ENCODE results near the gene GMPPA.

Gene GMPPA

GRCh38 chr2:219500135-219500534 lies 1.4 kb downstream of the GMPPA start:
- no peaks in the 10 kb centered on the region for H3K9me3 Mint-ChIP-seq
- H3K4me1 Mint-ChIP-seq (ENCODE audit: low read depth): peaks cover 23% of the 10 kb centered on the region
- peaks cover 11% of the 10 kb centered on the region for H3K36me3 Mint-ChIP-seq (ENCODE audit: low read depth)
- peak overlapping the region; percentile 93 for H3K4me3 Mint-ChIP-seq
- peak overlapping the region; percentile 38 for H3K27ac Mint-ChIP-seq
- H3K27me3 Mint-ChIP-seq (ENCODE audit: low read depth): peaks cover 28% of the 10 kb centered on the region

DNA sequence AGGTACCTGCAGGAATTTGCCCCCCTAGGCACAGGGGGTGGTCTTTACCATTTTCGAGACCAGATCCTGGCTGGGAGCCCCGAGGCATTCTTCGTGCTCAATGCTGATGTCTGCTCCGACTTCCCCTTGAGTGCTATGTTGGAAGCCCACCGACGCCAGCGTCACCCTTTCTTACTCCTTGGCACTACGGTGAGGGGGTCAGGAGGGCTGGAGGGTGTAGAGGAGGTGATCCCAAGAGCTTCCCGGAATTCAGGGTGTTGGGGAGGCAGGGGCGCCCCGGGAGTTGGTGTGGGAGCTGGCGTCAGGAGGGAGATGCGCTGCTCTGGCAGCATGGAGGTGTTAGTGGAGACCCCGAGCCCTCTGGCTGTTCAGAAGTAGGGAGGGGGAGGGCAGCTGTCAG lies 3.2 kb downstream of the GMPPA start:
- H3K9me3 Mint-ChIP-seq: no peaks in the 10 kb centered on the region
- H3K27ac Mint-ChIP-seq: no peak overlapping the region
- H3K4me3 Mint-ChIP-seq: no peak overlapping the region
- peaks cover 14% of the 10 kb centered on the region for H3K27me3 Mint-ChIP-seq (ENCODE audit: low read depth)
- H3K36me3 Mint-ChIP-seq (ENCODE audit: low read depth): peaks cover 13% of the 10 kb centered on the region
- H3K4me1 Mint-ChIP-seq (ENCODE audit: low read depth): peaks cover 23% of the 10 kb centered on the region

DNA sequence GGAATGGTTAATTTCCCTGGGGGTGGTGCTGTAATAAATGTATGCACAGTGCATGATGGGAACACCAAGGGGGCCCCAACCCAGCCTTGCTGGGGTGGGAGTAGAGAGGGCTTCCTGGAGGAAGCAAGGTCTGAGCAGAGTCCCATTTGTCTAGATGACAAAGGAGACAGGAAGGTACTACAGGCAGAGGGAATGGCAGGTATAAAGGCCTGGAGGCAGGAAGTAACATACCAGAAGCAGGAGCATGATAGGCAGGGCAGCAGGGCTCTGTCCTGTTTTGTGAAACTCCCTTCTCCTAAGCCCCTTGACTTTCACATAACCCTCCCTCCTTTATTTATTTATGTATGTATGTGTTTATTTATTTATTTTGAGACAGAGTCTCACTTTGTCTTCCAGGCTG lies 3.9 kb downstream of the GMPPA start:
- no peak overlapping the region for H3K4me3 Mint-ChIP-seq
- no peak overlapping the region for H3K27ac Mint-ChIP-seq
- peaks cover 8% of the 10 kb centered on the region for H3K27me3 Mint-ChIP-seq (ENCODE audit: low read depth)
- H3K36me3 Mint-ChIP-seq (ENCODE audit: low read depth): peaks cover 13% of the 10 kb centered on the region
- peaks cover 23% of the 10 kb centered on the region for H3K4me1 Mint-ChIP-seq (ENCODE audit: low read depth)
- no peaks in the 10 kb centered on the region for H3K9me3 Mint-ChIP-seq

DNA sequence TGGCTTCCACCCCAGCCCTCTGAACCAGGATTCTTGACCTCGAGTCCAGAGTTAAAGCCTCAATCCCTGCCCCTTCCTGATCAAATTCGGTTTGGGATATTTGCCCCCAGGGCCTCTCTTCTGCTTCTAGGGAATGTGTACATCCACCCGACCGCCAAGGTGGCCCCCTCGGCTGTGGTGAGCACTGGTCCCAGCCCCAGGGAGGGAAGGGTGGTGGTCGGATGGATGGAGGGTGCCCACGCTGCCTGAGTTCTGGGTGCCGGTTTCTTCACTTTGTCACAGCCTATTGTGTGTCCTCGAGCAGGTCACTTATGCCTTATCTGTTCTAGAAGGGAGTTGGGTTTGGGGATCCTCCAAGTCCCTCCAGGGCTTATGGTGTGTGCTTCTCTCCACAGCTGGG lies 6.9 kb downstream of the GMPPA start:
- no peak overlapping the region for H3K4me3 Mint-ChIP-seq
- peaks cover 7% of the 10 kb centered on the region for H3K4me1 Mint-ChIP-seq (ENCODE audit: low read depth)
- no peaks in the 10 kb centered on the region for H3K9me3 Mint-ChIP-seq
- no peak overlapping the region for H3K27ac Mint-ChIP-seq
- peaks cover 12% of the 10 kb centered on the region for H3K27me3 Mint-ChIP-seq (ENCODE audit: low read depth)
- peaks cover 15% of the 10 kb centered on the region for H3K36me3 Mint-ChIP-seq (ENCODE audit: low read depth)

GRCh38 chr2:219506153-219506801 lies 7.6 kb downstream of the GMPPA start:
- Mint-ChIP-seq H3K4me1 (ENCODE audit: low read depth) (peaks cover 5% of the 10 kb centered on the region), H3K4me3 (no peak overlapping the region), H3K27ac (no peak overlapping the region), H3K9me3 (no peaks in the 10 kb centered on the region), H3K36me3 (ENCODE audit: low read depth) (peaks cover 15% of the 10 kb centered on the region), H3K27me3 (ENCODE audit: low read depth) (peaks cover 19% of the 10 kb centered on the region)

GRCh38 chr2:219506802-219507526 lies 8.3 kb downstream of the GMPPA start:
- H3K36me3 Mint-ChIP-seq (ENCODE audit: low read depth): peaks cover 15% of the 10 kb centered on the region
- peaks cover 3% of the 10 kb centered on the region for H3K4me1 Mint-ChIP-seq (ENCODE audit: low read depth)
- H3K9me3 Mint-ChIP-seq: no peaks in the 10 kb centered on the region
- no peak overlapping the region for H3K27ac Mint-ChIP-seq
- H3K4me3 Mint-ChIP-seq: no peak overlapping the region
- H3K27me3 Mint-ChIP-seq (ENCODE audit: low read depth): peaks cover 25% of the 10 kb centered on the region

DNA sequence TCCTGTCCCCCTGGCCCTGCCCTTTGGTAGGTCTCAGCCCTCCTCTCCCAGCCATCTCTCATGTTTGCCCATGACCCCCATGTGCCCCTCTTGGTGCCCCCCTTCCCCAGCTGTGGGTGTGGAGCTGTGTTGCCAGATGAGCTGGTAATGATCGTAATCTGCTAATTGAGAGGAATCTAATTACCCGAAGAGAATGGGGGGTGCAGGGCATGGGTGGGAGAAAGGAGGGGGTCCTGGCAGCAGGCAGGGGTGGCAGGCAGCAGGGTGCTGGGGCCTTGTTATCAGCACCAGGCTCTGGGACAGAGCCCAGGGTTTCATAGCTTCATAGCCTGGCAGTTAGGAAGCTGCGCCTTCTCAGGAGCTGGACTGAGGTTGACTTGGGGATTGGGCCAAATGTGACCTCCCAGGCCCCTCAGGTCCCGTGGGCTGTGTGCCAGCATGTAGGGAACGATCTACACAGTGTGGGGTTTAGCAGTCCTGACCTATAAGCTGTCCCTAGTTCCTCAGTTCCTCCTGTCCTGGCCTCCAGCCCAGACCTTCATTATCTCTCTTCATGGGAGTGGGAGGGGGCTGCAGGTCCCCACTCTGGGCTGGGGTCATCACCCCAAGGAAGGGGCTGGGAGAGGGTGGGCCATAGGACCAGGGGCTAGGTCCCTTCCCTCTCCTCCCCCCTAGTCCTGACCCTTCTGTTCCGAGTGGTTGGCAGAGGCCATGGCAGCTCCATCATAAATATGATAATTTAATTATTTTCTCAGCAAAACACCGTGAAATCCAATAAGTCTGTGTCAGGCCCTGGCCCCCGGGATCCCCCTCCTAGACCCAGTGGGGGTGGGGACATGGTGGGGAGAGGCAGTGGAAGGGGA lies 9.1 kb downstream of the GMPPA start:
- no peak overlapping the region for H3K27ac Mint-ChIP-seq
- no peaks in the 10 kb centered on the region for H3K9me3 Mint-ChIP-seq
- peaks cover 15% of the 10 kb centered on the region for H3K36me3 Mint-ChIP-seq (ENCODE audit: low read depth)
- H3K4me3 Mint-ChIP-seq: no peak overlapping the region
- peaks cover 31% of the 10 kb centered on the region for H3K27me3 Mint-ChIP-seq (ENCODE audit: low read depth)
- peaks cover 3% of the 10 kb centered on the region for H3K4me1 Mint-ChIP-seq (ENCODE audit: low read depth)

DNA sequence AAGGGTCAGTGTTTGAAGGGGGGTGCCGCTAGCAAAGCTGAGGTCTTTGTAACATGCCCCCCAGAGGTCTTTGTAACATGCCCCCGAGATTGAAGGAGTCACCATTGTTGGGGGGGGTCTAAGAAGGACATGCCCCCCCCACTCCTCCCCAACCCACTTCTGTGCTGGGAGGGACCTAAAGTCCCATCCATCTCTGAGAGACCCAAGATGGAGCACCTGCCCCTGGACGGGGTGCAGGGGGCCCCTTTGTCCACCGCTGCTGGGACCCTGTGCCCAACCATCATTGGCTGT lies 9.7 kb downstream of the GMPPA start:
- no peaks in the 10 kb centered on the region for H3K9me3 Mint-ChIP-seq
- no peak overlapping the region for H3K27ac Mint-ChIP-seq
- peaks cover 14% of the 10 kb centered on the region for H3K36me3 Mint-ChIP-seq (ENCODE audit: low read depth)
- peaks cover 3% of the 10 kb centered on the region for H3K4me1 Mint-ChIP-seq (ENCODE audit: low read depth)
- peaks cover 36% of the 10 kb centered on the region for H3K27me3 Mint-ChIP-seq (ENCODE audit: low read depth)
- H3K4me3 Mint-ChIP-seq: no peak overlapping the region

DNA sequence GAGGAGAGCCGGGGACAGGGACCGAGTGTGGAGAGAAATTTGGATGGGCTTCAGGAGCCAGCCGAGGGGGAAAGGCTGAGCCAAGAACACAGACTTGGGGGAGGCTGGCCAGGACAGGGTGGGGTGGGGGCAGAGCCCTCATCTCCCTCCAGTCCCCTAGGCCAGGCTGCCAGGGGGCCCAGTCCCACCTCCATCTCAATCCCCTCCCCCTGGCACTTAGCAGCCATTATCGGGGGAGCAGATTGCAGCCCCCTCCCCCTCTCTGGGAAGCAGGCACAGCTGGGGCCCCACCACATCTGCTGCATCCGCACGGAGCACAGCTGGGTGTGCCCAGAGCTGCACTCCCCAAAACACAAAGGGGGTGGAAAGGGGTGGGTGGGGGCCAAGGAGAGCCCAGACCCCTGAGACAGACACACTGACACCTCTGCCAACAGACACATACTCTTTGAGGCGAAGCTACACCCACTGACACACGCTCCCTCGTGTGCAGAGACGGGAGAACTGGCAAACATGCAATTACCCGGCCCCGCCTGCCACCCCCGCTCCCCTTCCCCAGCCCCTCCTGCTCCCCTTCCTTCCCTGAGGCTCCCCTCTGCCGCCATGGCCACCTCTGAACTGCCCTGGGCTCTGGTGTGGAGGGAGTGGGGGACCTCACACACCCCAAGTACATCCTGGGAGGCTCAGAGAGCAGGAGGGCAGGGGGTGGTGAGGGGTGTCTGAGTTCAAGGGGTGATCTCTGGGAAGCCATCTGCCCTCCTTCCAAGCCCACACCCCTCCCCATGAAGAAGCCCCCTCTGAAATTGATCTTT lies 10.5 kb downstream of the GMPPA start:
- Mint-ChIP-seq H3K4me1 (ENCODE audit: low read depth) (peaks cover 3% of the 10 kb centered on the region), H3K4me3 (no peak overlapping the region), H3K36me3 (ENCODE audit: low read depth) (peaks cover 6% of the 10 kb centered on the region), H3K27ac (no peak overlapping the region), H3K27me3 (ENCODE audit: low read depth) (peaks cover 44% of the 10 kb centered on the region), H3K9me3 (no peaks in the 10 kb centered on the region)

- no peaks in the 10 kb centered on the region for H3K9me3 Mint-ChIP-seq
- peaks cover 4% of the 10 kb centered on the region for H3K4me1 Mint-ChIP-seq (ENCODE audit: low read depth)
- H3K4me3 Mint-ChIP-seq: no peak overlapping the region
- H3K27me3 Mint-ChIP-seq (ENCODE audit: low read depth): peaks cover 49% of the 10 kb centered on the region
- H3K27ac Mint-ChIP-seq: no peak overlapping the region
- peaks cover 3% of the 10 kb centered on the region for H3K36me3 Mint-ChIP-seq (ENCODE audit: low read depth)
These were observed 11.3 kb downstream of the GMPPA start for GRCh38 chr2:219509780-219510511.

GRCh38 chr2:219510512-219511135 lies 11.9 kb downstream of the GMPPA start:
- peaks cover 56% of the 10 kb centered on the region for H3K27me3 Mint-ChIP-seq (ENCODE audit: low read depth)
- H3K27ac Mint-ChIP-seq: no peak overlapping the region
- no peaks in the 10 kb centered on the region for H3K9me3 Mint-ChIP-seq
- H3K36me3 Mint-ChIP-seq (ENCODE audit: low read depth): peaks cover 3% of the 10 kb centered on the region
- peaks cover 4% of the 10 kb centered on the region for H3K4me1 Mint-ChIP-seq (ENCODE audit: low read depth)
- H3K4me3 Mint-ChIP-seq: no peak overlapping the region

DNA sequence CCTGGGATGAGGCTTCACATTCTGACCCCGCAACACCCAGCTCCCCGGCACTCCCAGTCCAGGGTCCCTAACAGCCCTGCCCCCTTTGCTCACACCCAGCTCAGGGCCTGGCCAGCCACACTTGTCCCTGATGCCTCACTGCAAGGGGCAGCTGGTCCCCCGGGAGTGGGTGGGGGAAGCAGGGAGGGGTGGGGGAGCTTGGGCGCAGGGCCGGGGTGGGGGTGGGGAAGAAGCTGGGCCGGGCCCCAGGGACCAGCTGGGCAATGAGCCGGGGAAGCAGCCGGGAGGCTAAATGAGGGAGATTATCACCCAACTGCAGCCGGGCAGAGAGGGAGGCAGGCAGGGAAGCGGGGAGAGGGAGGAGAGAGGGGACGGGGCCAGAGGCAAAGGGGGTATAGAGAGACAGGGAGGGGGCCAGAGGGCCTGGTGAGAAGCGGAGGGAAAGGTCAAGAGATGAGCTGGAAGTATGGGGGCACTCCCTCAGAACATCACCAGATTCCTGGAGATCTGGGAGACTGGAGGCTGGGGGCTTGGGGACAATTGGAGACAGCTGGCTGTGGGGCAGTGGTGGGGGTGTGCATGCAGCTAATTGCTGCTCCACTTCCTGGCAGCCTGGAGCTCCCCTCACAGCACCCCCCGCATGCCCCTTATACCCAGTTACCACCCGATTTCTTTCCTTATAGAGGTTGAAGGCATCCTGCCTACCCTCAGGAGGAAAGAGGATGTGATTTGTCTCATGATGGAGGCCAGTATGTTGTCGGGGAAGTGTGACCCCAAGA lies 13.0 kb downstream of the GMPPA start:
- Mint-ChIP-seq H3K36me3 (ENCODE audit: low read depth) (peaks cover 1% of the 10 kb centered on the region), H3K4me1 (ENCODE audit: low read depth) (peaks cover 4% of the 10 kb centered on the region), H3K27me3 (ENCODE audit: low read depth) (peaks cover 62% of the 10 kb centered on the region), H3K4me3 (no peak overlapping the region), H3K27ac (no peak overlapping the region), H3K9me3 (no peaks in the 10 kb centered on the region)
